Kidney (tissue), 14 donors: ENCODE results near the gene LDLRAD3. TPM values are rescaled to one million over a fixed set of nuclear protein-coding genes. Genes with fewer than 3 reads are reported as not detected.

ENCODE experiments used
- DNase-seq, 5 donors: peaks; one replicate each; pipeline ENCODE4 v3.0.0-alpha.2; 2013 to 2020
- FAIRE-seq: peaks from 2 replicates; lab custom pipeline; 2012; peaks lifted over from hg19 to GRCh38; lab: Jason Lieb, UNC
- H3K27ac ChIP-seq, 2 donors: one replicate each; pipeline ENCODE4 v1.7.0; 2013; ENCODE audit warnings: low read depth in 2 of 2, low read length in 2 of 2, inconsistent platforms in 1 of 2
- H3K27me3 ChIP-seq: one replicate; pipeline ENCODE4 v1.7.1; 2013; ENCODE audit warnings: low read length, inconsistent platforms; ENCODE audit not compliant: control insufficient read depth, insufficient read depth
- H3K36me3 ChIP-seq, 3 donors: one replicate each; pipeline versions ENCODE4 v1.7.0 to v1.7.1; 2013; ENCODE audit warnings: low read length in 3 of 3, control low read depth in 1 of 3, inconsistent platforms in 1 of 3; ENCODE audit not compliant: insufficient read depth in 3 of 3, control insufficient read depth in 2 of 3
- H3K4me1 ChIP-seq, 3 donors: one replicate each; pipeline versions ENCODE4 v1.7.0 to v1.7.1; 2013; ENCODE audit warnings: low read length in 3 of 3, inconsistent platforms in 1 of 3, low read depth in 1 of 3; ENCODE audit not compliant: control insufficient read depth in 2 of 3, insufficient read depth in 2 of 3
- H3K4me3 ChIP-seq, 3 donors: one replicate each; pipeline versions ENCODE4 v1.7.0 to v1.8.1; 2013; ENCODE audit warnings: low read length in 3 of 3, control low read depth in 1 of 3, inconsistent platforms in 1 of 3
- H3K9ac ChIP-seq, 3 donors: one replicate each; pipeline versions ENCODE4 v1.7.0 to v1.7.1; 2013; ENCODE audit warnings: low read length in 3 of 3, control low read depth in 1 of 3, inconsistent platforms in 1 of 3
- H3K9me3 ChIP-seq, 3 donors: one replicate each; pipeline versions ENCODE4 v1.7.0 to v1.7.1; 2013; ENCODE audit warnings: low read length in 3 of 3, control low read depth in 1 of 3, inconsistent platforms in 1 of 3; ENCODE audit not compliant: control insufficient read depth in 2 of 3, insufficient read depth in 1 of 3
- intact Hi-C: fragments of 100-400 bp; cut with DNase I; formaldehyde crosslinking; loops from one replicate; pipeline ENCODE4 v1.11.1; 2022
- polyA plus RNA-seq: library from polyadenylated mRNA; stranded (reverse); fragments of 350-450 nt; fragmentation: Illumina TruSeq; extraction: RNeasy Lipid Tissue Mini Kit (QIAGEN cat#74804); gene quantifications from one replicate; pipeline ENCODE4 v1.2.3, GENCODE V29; 2014; ENCODE audit warnings: low read depth, low replicate concordance; ENCODE audit not compliant: insufficient read depth
- total RNA-seq: library from RNA; stranded (reverse); fragmentation: NEBNext Ultra II Directional; extraction: Animal tissue kit (Norgen Biotek cat#: 25700); gene quantifications from one replicate; pipeline ENCODE4 v1.2.1, GENCODE V29; 2021
- TF ChIP-seq, protein P1 (sequence below): IDR thresholded peaks from 3 replicates; pipeline ENCODE4 v1.5.1; 2012; ENCODE audit warnings: mild to moderate bottlenecking, moderate library complexity, borderline replicate concordance; ENCODE audit not compliant: insufficient read depth; ENCODE audit errors: extremely low read depth
- donor health status: control.
- donor health status: control.
- donor health status: control.
- donor health status: control.
- donor health status: control.
- donor health status: DM: yes; HTN: yes; CAD: no.
- donor health status: Normal renal cell carcinoma (clear cell type).

The LDLRAD3 gene
- total and polyA plus RNA-seq, 2 donors from 2014 or later, result 1.2 to 14.2 TPM

DNA sequence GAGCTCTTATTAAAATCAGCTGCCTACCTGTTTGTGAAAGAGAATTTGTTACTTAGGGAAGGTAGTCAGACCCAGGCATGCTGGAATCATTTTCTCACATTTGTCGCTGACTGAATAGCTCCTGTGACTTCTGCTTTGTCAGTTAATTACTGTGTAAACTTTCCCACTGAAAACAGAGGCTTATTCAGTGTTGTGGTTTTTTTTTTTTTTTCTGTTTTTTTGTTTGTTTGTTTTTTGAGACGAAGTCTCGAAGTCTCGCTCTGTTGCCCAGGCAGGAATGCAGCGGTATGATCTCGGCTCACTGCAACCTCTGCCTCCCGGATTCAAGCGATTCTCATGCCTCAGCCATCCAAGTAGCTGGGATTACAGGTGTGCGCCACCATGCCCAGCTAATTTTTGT, 5.6 kb upstream of the LDLRAD3 start:
- no peak overlapping the region for H3K9ac ChIP-seq
- no peaks in the 10 kb centered on the region for H3K4me1 ChIP-seq
- H3K27me3 ChIP-seq, result no peaks in the 10 kb centered on the region
- peak in 3 of 5 donors; percentile 38 to 62 (median 38) for DNase-seq
- no peak for FAIRE-seq
- H3K4me3 ChIP-seq, result no peak overlapping the region
- H3K9me3 ChIP-seq, result no peaks in the 10 kb centered on the region
- intact Hi-C loops, result no loop called here
- TF ChIP-seq, protein P1, sequence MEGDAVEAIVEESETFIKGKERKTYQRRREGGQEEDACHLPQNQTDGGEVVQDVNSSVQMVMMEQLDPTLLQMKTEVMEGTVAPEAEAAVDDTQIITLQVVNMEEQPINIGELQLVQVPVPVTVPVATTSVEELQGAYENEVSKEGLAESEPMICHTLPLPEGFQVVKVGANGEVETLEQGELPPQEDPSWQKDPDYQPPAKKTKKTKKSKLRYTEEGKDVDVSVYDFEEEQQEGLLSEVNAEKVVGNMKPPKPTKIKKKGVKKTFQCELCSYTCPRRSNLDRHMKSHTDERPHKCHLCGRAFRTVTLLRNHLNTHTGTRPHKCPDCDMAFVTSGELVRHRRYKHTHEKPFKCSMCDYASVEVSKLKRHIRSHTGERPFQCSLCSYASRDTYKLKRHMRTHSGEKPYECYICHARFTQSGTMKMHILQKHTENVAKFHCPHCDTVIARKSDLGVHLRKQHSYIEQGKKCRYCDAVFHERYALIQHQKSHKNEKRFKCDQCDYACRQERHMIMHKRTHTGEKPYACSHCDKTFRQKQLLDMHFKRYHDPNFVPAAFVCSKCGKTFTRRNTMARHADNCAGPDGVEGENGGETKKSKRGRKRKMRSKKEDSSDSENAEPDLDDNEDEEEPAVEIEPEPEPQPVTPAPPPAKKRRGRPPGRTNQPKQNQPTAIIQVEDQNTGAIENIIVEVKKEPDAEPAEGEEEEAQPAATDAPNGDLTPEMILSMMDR, result no peak
- H3K36me3 ChIP-seq, result no peaks in the 10 kb centered on the region
- H3K27ac ChIP-seq, result no peak overlapping the region

DNA sequence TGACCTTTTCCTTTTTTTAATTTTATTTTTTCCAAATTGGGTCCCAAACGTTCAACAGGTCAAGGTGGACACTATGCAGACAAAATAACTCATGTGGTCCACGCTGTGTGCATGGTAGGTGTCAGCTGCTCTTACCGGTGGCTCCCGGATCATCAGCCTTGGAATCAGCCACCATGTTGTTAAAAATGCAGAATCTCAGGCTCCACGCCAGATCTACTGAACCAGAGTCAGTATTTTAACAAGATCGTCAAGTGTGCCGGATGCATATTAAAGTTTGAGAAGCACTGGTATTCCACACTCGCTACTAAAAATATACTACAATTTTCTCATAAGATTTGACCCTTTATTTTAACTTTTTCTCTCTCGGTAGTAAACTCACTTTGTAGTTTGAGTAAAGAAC, 553 bp upstream of the LDLRAD3 start:
- peak overlapping the region in 1 of 2 donors; percentile 9 for H3K27ac ChIP-seq
- H3K36me3 ChIP-seq, result no peaks in the 10 kb centered on the region
- H3K27me3 ChIP-seq, result no peaks in the 10 kb centered on the region
- no peaks in the 10 kb centered on the region for H3K4me1 ChIP-seq
- TF ChIP-seq, protein P1, result no peak
- FAIRE-seq (no peak), DNase-seq (no peak)
- no peaks in the 10 kb centered on the region for H3K9me3 ChIP-seq
- intact Hi-C loops, result no loop called here
- peak overlapping the region; percentile 46 to 76 (median 69) for H3K4me3 ChIP-seq
- H3K9ac ChIP-seq, result peak overlapping the region in 2 of 3 donors; percentile 52 to 59

DNA sequence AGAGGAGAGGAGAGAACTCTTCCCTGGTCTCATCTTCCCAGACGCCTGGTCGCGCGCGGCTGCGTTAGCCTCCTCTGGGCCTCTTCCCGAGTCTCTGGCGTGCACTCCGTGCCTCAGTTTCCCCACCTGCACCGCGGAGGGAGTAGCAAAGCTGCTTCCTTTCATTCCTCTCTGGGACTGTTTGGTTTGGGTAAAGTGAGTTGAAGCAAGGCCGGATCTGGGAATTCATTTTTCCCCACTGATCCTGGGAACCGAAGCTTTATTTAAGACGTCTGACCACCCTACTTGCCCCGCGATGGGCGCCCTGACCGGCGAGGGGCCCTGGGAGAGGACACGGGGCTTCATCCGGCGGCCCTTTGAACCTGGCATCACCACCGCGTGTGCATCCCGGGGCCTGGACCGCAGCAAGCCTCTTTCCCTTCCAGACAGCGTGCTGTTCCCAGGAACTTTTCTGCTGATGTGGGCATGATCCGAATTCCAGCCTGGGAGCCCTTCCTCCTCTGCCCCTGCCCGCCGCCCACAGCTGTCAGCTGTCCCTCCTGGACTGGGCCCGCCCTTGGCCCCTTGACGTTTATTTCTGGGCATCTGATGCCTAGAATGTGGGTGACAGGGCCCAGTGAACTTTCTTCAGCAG, 758 bp downstream of the LDLRAD3 start:
- Histone ChIP-seq H3K4me1 (no peaks in the 10 kb centered on the region), H3K4me3 (peak overlapping the region; percentile 41 to 74 (median 72)), H3K27me3 (no peaks in the 10 kb centered on the region), H3K36me3 (no peaks in the 10 kb centered on the region), H3K27ac (no peak overlapping the region), H3K9me3 (no peaks in the 10 kb centered on the region), H3K9ac (peak overlapping the region in 2 of 3 donors; percentile 44 to 59)
- peak in 3 of 5 donors; percentile 27 to 67 (median 43) for DNase-seq
- FAIRE-seq, result no peak
- intact Hi-C loops, result no loop called here
- TF ChIP-seq, protein P1, result no peak
